H9 (cell line): ENCODE measurements around the gene FLCN. TPM values are rescaled to one million over a fixed set of nuclear protein-coding genes. Genes with fewer than 3 reads are reported as not detected.

Experiments used
- DNase-seq: peaks from one replicate; pipeline ENCODE4 v3.0.0-alpha.2; 2017
- H2AFZ ChIP-seq: one replicate; pipeline ENCODE4 v1.6.1; 2013; ENCODE audit warnings: mild to moderate bottlenecking, low read length, control low read depth, moderate library complexity
- H2AK5ac ChIP-seq: 2 replicates; pipeline ENCODE4 v1.6.1; 2013; ENCODE audit warnings: low read length, control low read depth, mixed read lengths; ENCODE audit not compliant: insufficient read length
- H2BK120ac ChIP-seq: one replicate; pipeline ENCODE4 v1.6.1; 2013; ENCODE audit warnings: low read depth, mild to moderate bottlenecking, low read length, control low read depth, inconsistent platforms; ENCODE audit not compliant: poor library complexity, severe bottlenecking
- H2BK12ac ChIP-seq: 2 replicates; pipeline ENCODE4 v1.6.1; 2013; ENCODE audit warnings: low read length, control low read depth, mixed read lengths, low read depth; ENCODE audit not compliant: insufficient read length
- H2BK15ac ChIP-seq: 2 replicates; pipeline ENCODE4 v1.6.1; 2013; ENCODE audit warnings: low read depth, low read length, control low read depth
- H2BK20ac ChIP-seq: one replicate; pipeline ENCODE4 v1.6.1; 2013; ENCODE audit warnings: low read depth, mild to moderate bottlenecking, low read length, control low read depth, inconsistent platforms; ENCODE audit not compliant: poor library complexity, severe bottlenecking
- H2BK5ac ChIP-seq: 2 replicates; pipeline ENCODE4 v1.6.1; 2013; ENCODE audit warnings: low read length, control low read depth, mixed read lengths; ENCODE audit not compliant: insufficient read length
- H3K14ac ChIP-seq: 2 replicates; pipeline ENCODE4 v1.6.1; 2013; ENCODE audit warnings: low read length, control low read depth; ENCODE audit not compliant: insufficient read depth
- H3K18ac ChIP-seq: 2 replicates; pipeline ENCODE4 v1.6.1; 2013; ENCODE audit warnings: low read depth, mild to moderate bottlenecking, mixed read lengths, low read length, control low read depth; ENCODE audit not compliant: insufficient read length
- H3K23ac ChIP-seq: 2 replicates; pipeline ENCODE4 v1.6.1; 2013; ENCODE audit warnings: low read length, control low read depth, mixed read lengths, low read depth; ENCODE audit not compliant: insufficient read length
- H3K23me2 ChIP-seq: 2 replicates; pipeline ENCODE4 v1.6.1; 2013; ENCODE audit warnings: low read depth, mild to moderate bottlenecking, mixed read lengths, low read length, control low read depth; ENCODE audit not compliant: insufficient read length, poor library complexity, severe bottlenecking
- H3K27ac ChIP-seq: 2 replicates; pipeline ENCODE4 v1.5.1; 2013; ENCODE audit warnings: low read length, control low read depth, mixed read lengths, low read depth; ENCODE audit not compliant: insufficient read length
- H3K27me3 ChIP-seq: 2 replicates; pipeline ENCODE4 v1.6.1; 2013; ENCODE audit warnings: low read length, control low read depth, inconsistent platforms; ENCODE audit not compliant: insufficient read depth
- H3K4ac ChIP-seq: 2 replicates; pipeline ENCODE4 v1.6.1; 2013; ENCODE audit warnings: low read depth, mild to moderate bottlenecking, control low read depth, inconsistent platforms, low read length, moderate library complexity
- H3K4me1 ChIP-seq: 2 replicates; pipeline ENCODE4 v1.6.1; 2013; ENCODE audit warnings: low read length, control low read depth, inconsistent platforms; ENCODE audit not compliant: insufficient read depth
- H3K4me2 ChIP-seq: 2 replicates; pipeline ENCODE4 v1.6.1; 2013; ENCODE audit warnings: low read length, control low read depth, mixed read lengths; ENCODE audit not compliant: insufficient read length, insufficient read depth
- H3K56ac ChIP-seq: 2 replicates; pipeline ENCODE4 v1.6.1; 2013; ENCODE audit warnings: low read depth, mild to moderate bottlenecking, mixed read lengths, low read length, control low read depth; ENCODE audit not compliant: insufficient read length
- H3K79me1 ChIP-seq: 2 replicates; pipeline ENCODE4 v1.6.1; 2013; ENCODE audit warnings: low read depth, mild to moderate bottlenecking, moderate library complexity, low read length, control low read depth, inconsistent platforms; ENCODE audit not compliant: insufficient read depth, poor library complexity, severe bottlenecking
- H3K79me2 ChIP-seq: 2 replicates; pipeline ENCODE4 v1.6.1; 2013; ENCODE audit warnings: low read length, control low read depth, inconsistent platforms; ENCODE audit not compliant: insufficient read depth
- H3K9ac ChIP-seq: 2 replicates; pipeline ENCODE4 v1.6.1; 2013; ENCODE audit warnings: low read length, control low read depth, mixed read lengths; ENCODE audit not compliant: insufficient read length; ENCODE audit errors: extremely low read depth
- H3K9me3 ChIP-seq: one replicate; pipeline ENCODE4 v1.6.1; 2013; ENCODE audit warnings: low read depth, low read length, inconsistent platforms; ENCODE audit not compliant: control insufficient read depth
- H3T11ph ChIP-seq: one replicate; pipeline ENCODE4 v1.6.1; 2013; ENCODE audit warnings: mild to moderate bottlenecking, low read length, control low read depth, inconsistent platforms
- H4K20me1 ChIP-seq: one replicate; pipeline ENCODE4 v1.6.1; 2013; ENCODE audit not compliant: control insufficient read depth, insufficient read length, insufficient read depth
- H4K5ac ChIP-seq: 2 replicates; pipeline ENCODE4 v1.6.1; 2013; ENCODE audit warnings: low read depth, mild to moderate bottlenecking, mixed read lengths, low read length, control low read depth; ENCODE audit not compliant: insufficient read length
- H4K8ac ChIP-seq: replicated peaks from 2 replicates; pipeline ENCODE4 v1.6.1; 2013; ENCODE audit warnings: low read length, control low read depth, mixed read lengths, low read depth; ENCODE audit not compliant: insufficient read length
- H4K91ac ChIP-seq: 2 replicates; pipeline ENCODE4 v1.6.1; 2013; ENCODE audit warnings: low read depth, mild to moderate bottlenecking, moderate library complexity, mixed read lengths, low read length, control low read depth; ENCODE audit not compliant: insufficient read length
- H3K27ac Mint-ChIP-seq, 3 experiments: 2 replicates in 2 of 3; 3 replicates in 1 of 3; pipeline ENCODE4 v1.8.0; 2020 to 2021; ENCODE audit warnings: mixed read lengths in 3 of 3, mild to moderate bottlenecking in 1 of 3, moderate library complexity in 1 of 3
- H3K27me3 Mint-ChIP-seq: 2 replicates; pipeline ENCODE4 v1.8.0; 2021; ENCODE audit warnings: low read depth, mild to moderate bottlenecking, moderate library complexity, mixed read lengths
- H3K36me3 Mint-ChIP-seq, 3 experiments: 2 replicates in 2 of 3; 3 replicates in 1 of 3; pipeline ENCODE4 v1.8.0; 2020 to 2021; ENCODE audit warnings: low read depth in 3 of 3, mixed read lengths in 3 of 3; ENCODE audit not compliant: insufficient read depth in 1 of 3
- H3K4me1 Mint-ChIP-seq, 2 experiments: 2 replicates each; pipeline ENCODE4 v1.8.0; 2020; ENCODE audit warnings: mixed read lengths in 2 of 2
- H3K4me3 Mint-ChIP-seq, 2 experiments: 2 replicates in 1 of 2; 3 replicates in 1 of 2; pipeline ENCODE4 v1.8.0; 2020 to 2021; ENCODE audit warnings: mild to moderate bottlenecking in 2 of 2, mixed read lengths in 2 of 2, moderate library complexity in 1 of 2
- H3K9me3 Mint-ChIP-seq, 2 experiments: 2 replicates in 1 of 2; 3 replicates in 1 of 2; pipeline ENCODE4 v1.8.0; 2020; ENCODE audit warnings: mild to moderate bottlenecking in 2 of 2, mixed read lengths in 2 of 2, moderate library complexity in 1 of 2
- WGBS: extraction: QIAGEN DNeasy Blood & Tissue Kit; methylation state at CpG from one replicate; pipeline ENCODE4 v1.1.7; 2013; ENCODE audit warnings: missing lambda C conversion rate, low lambda C conversion rate, mixed read lengths; ENCODE audit not compliant: insufficient read length; ENCODE audit errors: extremely low coverage; 5-methylcytosine and 5-hydroxymethylcytosine counted together
- total RNA-seq: library from RNA; stranded (reverse); gene quantifications from 2 replicates; pipeline ENCODE4 v1.2.1, GENCODE V29; 2021
- TF ChIP-seq, protein P1 (sequence below): fragments of 200-600 bp; sonication (generic); conservative IDR thresholded peaks from 3 replicates; pipeline ENCODE4 v1.8.0; 2021; ENCODE audit warnings: antibody characterized with exemption, mild to moderate bottlenecking

Gene FLCN
- total RNA-seq, 1 experiment from 2014 or later = 33.3 TPM

DNA sequence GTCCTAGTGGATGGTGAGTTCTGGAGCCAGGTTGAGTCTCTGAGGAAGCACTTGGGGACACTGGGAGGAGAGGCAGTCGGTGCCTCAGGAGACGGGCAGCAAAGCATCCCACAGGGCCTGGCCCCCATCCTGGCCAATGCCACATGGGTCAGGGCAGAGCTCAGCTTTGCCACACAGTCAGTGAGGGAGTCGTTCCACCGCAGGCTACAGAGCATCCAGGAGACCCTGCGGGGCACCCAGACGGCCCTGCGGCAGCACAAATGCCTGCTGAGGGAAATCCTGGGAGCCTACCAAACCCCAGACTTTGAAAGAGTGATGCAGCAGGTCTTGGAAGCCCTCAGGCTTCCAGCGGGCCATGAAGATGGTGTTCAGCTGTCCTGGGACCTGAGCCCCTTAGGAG, 70.5 kb downstream of the FLCN start:
- H4K91ac ChIP-seq = no peak overlapping the region
- WGBS = no CpG with 5 or more reads among the region's 8 CpGs
- no peak for DNase-seq
- no peak overlapping the region for H4K5ac ChIP-seq
- H3K9me3 ChIP-seq = no peaks in the 10 kb centered on the region
- H3K4me1 ChIP-seq = no peaks in the 10 kb centered on the region
- no peaks in the 10 kb centered on the region for H3K27me3 Mint-ChIP-seq
- no peaks in the 10 kb centered on the region for H3K79me2 ChIP-seq
- H3K23ac ChIP-seq = no peak overlapping the region
- H3K9me3 Mint-ChIP-seq = no peaks in the 10 kb centered on the region
- no peaks in the 10 kb centered on the region for H4K20me1 ChIP-seq
- TF ChIP-seq, protein P1, sequence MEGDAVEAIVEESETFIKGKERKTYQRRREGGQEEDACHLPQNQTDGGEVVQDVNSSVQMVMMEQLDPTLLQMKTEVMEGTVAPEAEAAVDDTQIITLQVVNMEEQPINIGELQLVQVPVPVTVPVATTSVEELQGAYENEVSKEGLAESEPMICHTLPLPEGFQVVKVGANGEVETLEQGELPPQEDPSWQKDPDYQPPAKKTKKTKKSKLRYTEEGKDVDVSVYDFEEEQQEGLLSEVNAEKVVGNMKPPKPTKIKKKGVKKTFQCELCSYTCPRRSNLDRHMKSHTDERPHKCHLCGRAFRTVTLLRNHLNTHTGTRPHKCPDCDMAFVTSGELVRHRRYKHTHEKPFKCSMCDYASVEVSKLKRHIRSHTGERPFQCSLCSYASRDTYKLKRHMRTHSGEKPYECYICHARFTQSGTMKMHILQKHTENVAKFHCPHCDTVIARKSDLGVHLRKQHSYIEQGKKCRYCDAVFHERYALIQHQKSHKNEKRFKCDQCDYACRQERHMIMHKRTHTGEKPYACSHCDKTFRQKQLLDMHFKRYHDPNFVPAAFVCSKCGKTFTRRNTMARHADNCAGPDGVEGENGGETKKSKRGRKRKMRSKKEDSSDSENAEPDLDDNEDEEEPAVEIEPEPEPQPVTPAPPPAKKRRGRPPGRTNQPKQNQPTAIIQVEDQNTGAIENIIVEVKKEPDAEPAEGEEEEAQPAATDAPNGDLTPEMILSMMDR = no peak
- H2BK20ac ChIP-seq = no peak overlapping the region
- no peak overlapping the region for H2BK120ac ChIP-seq
- peak overlapping the region in 1 of 3 experiments; percentile 83; a peak in 2 of 7 replicates for H3K27ac Mint-ChIP-seq
- H3K4me1 Mint-ChIP-seq = peaks cover 0 to 6% of the 10 kb centered on the region in 2 experiments; a peak in 1 of 4 replicates
- H3K23me2 ChIP-seq = no peaks in the 10 kb centered on the region
- H3K4ac ChIP-seq = no peak overlapping the region
- no peak overlapping the region for H3K14ac ChIP-seq
- no peak overlapping the region for H3K9ac ChIP-seq
- no peak overlapping the region for H2AK5ac ChIP-seq
- H3K27ac ChIP-seq = no peak overlapping the region
- H2BK15ac ChIP-seq = no peak overlapping the region
- H3K18ac ChIP-seq = no peak overlapping the region
- no peak overlapping the region for H3K56ac ChIP-seq
- no peak overlapping the region for H3T11ph ChIP-seq
- H2BK12ac ChIP-seq = no peak overlapping the region
- H3K79me1 ChIP-seq = no peaks in the 10 kb centered on the region
- H2AFZ ChIP-seq = no peak overlapping the region
- no peak overlapping the region for H3K4me3 Mint-ChIP-seq
- H2BK5ac ChIP-seq = no peak overlapping the region
- no peak overlapping the region for H3K4me2 ChIP-seq
- H4K8ac ChIP-seq = no peak overlapping the region
- peaks cover 16 to 52% (median 29%) of the 10 kb centered on the region in 3 experiments; a peak in 6 of 7 replicates for H3K36me3 Mint-ChIP-seq
- no peaks in the 10 kb centered on the region for H3K27me3 ChIP-seq
